Large intestine (tissue), 3 donors: Measurements from ENCODE around the gene BEND3. TPM values are rescaled to one million over a fixed set of nuclear protein-coding genes. Genes with fewer than 3 reads are reported as not detected.
"Not testable (repeated sequence)": the region's sequence is repeated elsewhere in the genome, so short reads cannot be mapped to it uniquely, and the experiment has no call there.

ENCODE experiments used
- DNase-seq, 2 donors: peaks; one replicate each; pipeline versions ENCODE4 v3.0.0 to v3.0.0-alpha.2; 2013
- H3K27ac ChIP-seq: one replicate; pipeline ENCODE4 v1.5.1; 2013; ENCODE audit warnings: low read length
- H3K27me3 ChIP-seq: 2 replicates; pipeline ENCODE4 v1.6.1; 2013; ENCODE audit warnings: low read length; ENCODE audit not compliant: control insufficient read depth, insufficient read depth
- H3K36me3 ChIP-seq: 2 replicates; pipeline ENCODE4 v1.6.1; 2013; ENCODE audit warnings: low read length; ENCODE audit not compliant: control insufficient read depth, insufficient read depth
- H3K4me1 ChIP-seq: one replicate; pipeline ENCODE4 v1.6.1; 2013; ENCODE audit warnings: low read length; ENCODE audit not compliant: control insufficient read depth, insufficient read depth
- H3K4me3 ChIP-seq: one replicate; pipeline ENCODE4 v1.5.1; 2013; ENCODE audit warnings: low read length
- H3K9me3 ChIP-seq: one replicate; pipeline ENCODE4 v1.6.1; 2013; ENCODE audit warnings: mild to moderate bottlenecking, low read depth, low read length, moderate library complexity; ENCODE audit not compliant: control insufficient read depth
- WGBS: methylation state at CpG from one replicate; pipeline ENCODE4 v1.1.5; 2013; ENCODE audit warnings: low lambda C conversion rate; ENCODE audit not compliant: insufficient coverage; 5-methylcytosine and 5-hydroxymethylcytosine counted together
- polyA plus RNA-seq: library from polyadenylated mRNA; unstranded; fragments of 120-200 nt; gene quantifications from one replicate; pipeline ENCODE4 v1.2.1, GENCODE V29; 2013

The BEND3 gene
- polyA plus RNA-seq, 1 donor: 4.9 TPM

DNA sequence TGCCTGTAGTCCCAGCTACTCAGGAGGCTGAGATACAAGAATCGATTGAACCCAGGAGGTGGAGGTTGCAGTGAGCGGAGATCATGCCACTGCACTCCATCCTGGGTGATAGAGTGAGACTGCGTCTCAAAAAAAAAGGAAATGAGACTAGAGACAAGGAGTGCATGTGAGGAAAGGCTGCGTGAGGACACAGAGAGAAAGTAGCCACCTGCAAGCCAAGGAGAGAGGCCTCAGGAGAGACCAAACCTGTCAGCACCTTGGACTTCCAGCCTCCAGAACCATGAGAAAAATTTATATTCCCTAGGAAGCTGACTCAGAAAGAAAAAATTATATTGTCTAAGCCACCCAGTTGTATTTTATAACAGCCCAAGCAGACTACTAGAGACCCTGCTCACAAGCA lies 7.4 kb upstream of the BEND3 start:
- H3K4me1 ChIP-seq: no peaks in the 10 kb centered on the region
- WGBS: 100% methylated on average over 2 of the region's 4 CpGs
- H3K27ac ChIP-seq: no peak overlapping the region
- no peak overlapping the region for H3K4me3 ChIP-seq
- H3K9me3 ChIP-seq: no peaks in the 10 kb centered on the region
- no peak for DNase-seq
- H3K36me3 ChIP-seq: no peaks in the 10 kb centered on the region
- H3K27me3 ChIP-seq: no peaks in the 10 kb centered on the region

DNA sequence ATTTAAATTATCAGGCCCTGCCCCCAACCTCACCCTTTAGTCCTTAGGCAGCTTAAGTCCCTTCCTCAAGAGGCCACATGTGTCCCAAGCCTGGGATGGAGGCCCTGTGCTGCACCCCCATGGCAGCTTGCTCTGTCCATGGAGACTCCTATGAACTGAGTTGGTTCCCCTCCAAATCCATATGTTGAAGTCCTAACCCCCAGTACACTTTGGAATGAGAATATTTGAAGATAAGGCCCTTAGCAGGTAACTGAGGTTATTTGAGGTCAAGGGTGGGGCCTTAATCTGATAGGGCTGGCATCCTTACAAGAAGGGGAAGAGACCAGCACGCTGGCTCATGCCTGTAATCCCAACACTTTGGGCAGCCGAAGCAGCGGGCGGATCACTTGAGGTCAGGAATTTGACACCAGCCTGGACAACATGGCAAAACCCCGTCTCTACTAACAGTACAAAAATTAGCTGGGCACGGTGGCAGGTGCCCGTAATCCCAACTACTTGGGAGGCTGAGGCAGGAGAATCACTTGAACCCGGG lies 6.7 kb upstream of the BEND3 start:
- Histone ChIP-seq H3K4me3 (no peak overlapping the region), H3K36me3 (no peaks in the 10 kb centered on the region), H3K9me3 (no peaks in the 10 kb centered on the region), H3K27me3 (no peaks in the 10 kb centered on the region), H3K27ac (no peak overlapping the region), H3K4me1 (no peaks in the 10 kb centered on the region)
- no CpG with 5 or more reads among the region's 8 CpGs for WGBS
- no peak for DNase-seq

DNA sequence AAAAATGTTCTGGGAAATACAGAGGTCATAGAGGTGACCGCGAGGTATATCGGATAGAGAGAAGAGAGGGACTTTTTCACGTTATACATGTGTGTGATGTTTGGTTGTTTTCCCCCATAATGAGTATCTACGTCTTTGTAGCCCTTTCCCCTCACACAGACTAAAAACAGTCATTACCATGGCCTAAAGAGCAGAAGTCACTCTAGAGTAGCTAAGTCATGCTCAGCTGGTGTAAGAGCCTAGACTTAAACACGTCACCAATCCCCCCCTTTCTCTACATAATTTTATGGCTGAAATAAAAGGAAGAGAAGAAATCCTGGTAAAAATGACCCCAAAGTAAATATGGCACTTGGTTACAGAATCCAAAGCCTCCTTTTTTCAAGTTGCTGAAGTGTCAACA lies 6.0 kb upstream of the BEND3 start:
- no peak overlapping the region for H3K4me3 ChIP-seq

DNA sequence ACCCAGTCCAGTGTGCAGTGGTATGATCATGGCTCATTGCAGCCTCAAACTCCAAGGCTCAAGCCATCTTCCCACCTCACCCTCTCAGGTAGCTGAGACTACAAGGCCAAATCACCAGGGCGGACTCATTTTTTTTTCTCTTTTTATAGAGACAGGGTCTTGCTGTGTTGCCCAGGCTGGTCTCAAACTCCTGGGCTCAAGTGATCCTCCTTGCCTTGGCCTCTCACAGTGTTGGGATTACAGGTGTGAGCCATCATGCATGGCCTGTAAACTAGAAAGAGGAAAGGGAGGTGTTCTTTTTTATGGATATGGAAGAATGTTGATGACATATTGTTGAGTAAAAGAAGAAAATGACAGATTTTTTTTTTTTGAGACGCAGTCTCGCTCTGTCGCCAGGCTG lies 5.1 kb upstream of the BEND3 start:
- no peak for DNase-seq
- WGBS: no CpG with 5 or more reads among the region's 4 CpGs

More for the DNA sequence above, 6.0 kb upstream of the BEND3 start:
- Histone ChIP-seq H3K27ac (no peak overlapping the region), H3K27me3 (no peaks in the 10 kb centered on the region), H3K36me3 (no peaks in the 10 kb centered on the region), H3K4me1 (no peaks in the 10 kb centered on the region), H3K9me3 (no peaks in the 10 kb centered on the region)
- 97% methylated on average over 4 of the region's 6 CpGs for WGBS
- DNase-seq: no peak

DNA sequence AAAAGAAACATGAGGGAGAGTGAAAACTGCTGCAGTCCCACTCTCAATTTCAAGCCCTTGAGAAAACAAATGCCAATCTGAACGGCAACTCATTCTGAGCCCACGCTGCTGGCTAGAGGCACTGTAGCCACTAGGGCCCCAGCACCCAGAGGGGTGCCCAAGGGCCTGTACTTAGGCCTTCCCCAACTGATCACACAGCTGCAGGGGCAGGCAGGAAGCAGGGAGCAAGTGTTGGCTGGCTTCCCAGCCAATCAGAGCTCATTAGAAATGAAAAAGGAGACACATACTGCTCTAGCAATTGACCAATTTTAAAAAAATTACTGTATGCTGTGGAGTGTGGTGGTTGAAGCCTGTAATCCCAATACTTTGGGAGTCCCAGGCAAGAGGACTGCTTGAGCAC lies 3.7 kb upstream of the BEND3 start:
- Histone ChIP-seq H3K4me1 (no peaks in the 10 kb centered on the region), H3K4me3 (no peak overlapping the region), H3K36me3 (no peaks in the 10 kb centered on the region), H3K27me3 (no peaks in the 10 kb centered on the region), H3K27ac (no peak overlapping the region), H3K9me3 (no peaks in the 10 kb centered on the region)
- DNase-seq: no peak
- WGBS: no CpG with 5 or more reads among the region's 2 CpGs

More for the DNA sequence above, 5.1 kb upstream of the BEND3 start:
- Histone ChIP-seq H3K27ac (no peak overlapping the region), H3K4me1 (no peaks in the 10 kb centered on the region), H3K36me3 (no peaks in the 10 kb centered on the region), H3K27me3 (no peaks in the 10 kb centered on the region), H3K9me3 (no peaks in the 10 kb centered on the region), H3K4me3 (no peak overlapping the region)

DNA sequence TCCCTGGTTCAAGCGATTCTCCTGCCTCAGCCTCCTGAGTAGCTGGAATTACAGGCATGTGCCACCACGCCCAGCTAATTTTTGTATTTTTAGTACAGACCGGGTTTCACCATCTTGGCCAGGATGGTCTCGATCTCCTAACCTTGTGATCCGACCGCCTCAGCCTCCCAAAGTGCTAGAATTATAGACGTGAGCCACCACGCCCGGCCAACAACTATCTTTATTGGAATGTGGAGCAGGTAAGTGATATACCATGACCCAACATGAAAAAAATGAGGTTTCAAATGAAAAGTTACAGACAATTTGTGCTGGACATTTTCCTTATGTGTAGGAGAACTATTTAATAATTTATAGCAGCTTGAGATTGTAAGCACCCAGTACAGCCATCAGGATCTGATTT lies 3.2 kb upstream of the BEND3 start:
- 80% methylated on average over 1 of the region's 9 CpGs for WGBS
- H3K36me3 ChIP-seq: not testable (repeated sequence)

GRCh38 chr6:107116931-107117330 lies 1.6 kb upstream of the BEND3 start:
- peak overlapping the region; percentile 61 for H3K4me3 ChIP-seq

More for the DNA sequence above, 3.2 kb upstream of the BEND3 start:
- H3K9me3 ChIP-seq, H3K27me3 ChIP-seq, DNase-seq, H3K27ac ChIP-seq, H3K4me3 ChIP-seq, H3K4me1 ChIP-seq: not testable (repeated sequence)

GRCh38 chr6:107116328-107116892 lies 1.1 kb upstream of the BEND3 start:
- H3K9me3 ChIP-seq: no peaks in the 10 kb centered on the region
- H3K27ac ChIP-seq: peak overlapping the region; percentile 79
- no peaks in the 10 kb centered on the region for H3K27me3 ChIP-seq
- peak overlapping the region; percentile 61 for H3K4me3 ChIP-seq
- peak; percentile 21 to 59 for DNase-seq
- H3K4me1 ChIP-seq: peaks cover 6% of the 10 kb centered on the region
- WGBS: 0% methylated on average over 2 of the region's 15 CpGs
- H3K36me3 ChIP-seq: no peaks in the 10 kb centered on the region

More at GRCh38 chr6:107116931-107117330, 1.6 kb upstream of the BEND3 start:
- Histone ChIP-seq H3K36me3 (no peaks in the 10 kb centered on the region), H3K27me3 (no peaks in the 10 kb centered on the region), H3K4me1 (peaks cover 6% of the 10 kb centered on the region), H3K27ac (no peak overlapping the region), H3K9me3 (no peaks in the 10 kb centered on the region)
- DNase-seq: no peak
- WGBS: 56% methylated on average over 2 of the region's 7 CpGs

DNA sequence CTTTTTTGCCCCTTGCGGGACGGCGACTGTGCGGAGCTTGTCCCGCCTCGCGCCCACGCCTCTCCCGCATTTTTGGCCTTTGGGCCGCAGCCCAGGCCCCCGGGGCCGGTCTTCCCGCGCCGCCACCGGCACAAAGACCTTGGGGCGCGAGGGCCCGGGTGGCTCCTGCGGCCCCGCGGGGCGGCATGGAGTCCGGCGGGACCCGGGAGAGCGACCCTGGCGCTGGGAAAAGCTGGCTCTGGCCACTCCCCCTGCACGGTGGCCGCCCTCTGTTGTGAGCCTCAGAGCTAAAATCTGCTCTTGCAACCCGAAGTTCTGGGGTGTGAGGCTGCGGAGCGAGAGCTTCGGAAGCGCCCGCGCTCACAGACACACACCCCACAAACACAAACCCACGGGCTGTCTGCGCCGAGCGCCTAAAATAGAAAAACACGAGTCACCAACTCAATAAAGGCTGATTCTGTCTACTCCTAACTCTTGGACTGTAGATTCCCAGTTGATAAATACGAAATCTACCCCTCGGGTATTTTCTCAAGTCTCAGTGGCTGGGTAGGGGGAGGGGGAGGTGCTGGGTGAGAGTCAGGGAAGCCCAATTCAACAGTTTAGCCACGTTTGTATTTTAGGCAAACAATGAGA lies 496 bp upstream of the BEND3 start:
- Histone ChIP-seq H3K36me3 (no peaks in the 10 kb centered on the region), H3K27me3 (no peaks in the 10 kb centered on the region), H3K4me1 (peaks cover 6% of the 10 kb centered on the region), H3K4me3 (peak overlapping the region; percentile 61), H3K27ac (peak overlapping the region; percentile 79), H3K9me3 (no peaks in the 10 kb centered on the region)
- WGBS: 0% methylated on average over 1 of the region's 45 CpGs
- peak; percentile 33 to 73 for DNase-seq

DNA sequence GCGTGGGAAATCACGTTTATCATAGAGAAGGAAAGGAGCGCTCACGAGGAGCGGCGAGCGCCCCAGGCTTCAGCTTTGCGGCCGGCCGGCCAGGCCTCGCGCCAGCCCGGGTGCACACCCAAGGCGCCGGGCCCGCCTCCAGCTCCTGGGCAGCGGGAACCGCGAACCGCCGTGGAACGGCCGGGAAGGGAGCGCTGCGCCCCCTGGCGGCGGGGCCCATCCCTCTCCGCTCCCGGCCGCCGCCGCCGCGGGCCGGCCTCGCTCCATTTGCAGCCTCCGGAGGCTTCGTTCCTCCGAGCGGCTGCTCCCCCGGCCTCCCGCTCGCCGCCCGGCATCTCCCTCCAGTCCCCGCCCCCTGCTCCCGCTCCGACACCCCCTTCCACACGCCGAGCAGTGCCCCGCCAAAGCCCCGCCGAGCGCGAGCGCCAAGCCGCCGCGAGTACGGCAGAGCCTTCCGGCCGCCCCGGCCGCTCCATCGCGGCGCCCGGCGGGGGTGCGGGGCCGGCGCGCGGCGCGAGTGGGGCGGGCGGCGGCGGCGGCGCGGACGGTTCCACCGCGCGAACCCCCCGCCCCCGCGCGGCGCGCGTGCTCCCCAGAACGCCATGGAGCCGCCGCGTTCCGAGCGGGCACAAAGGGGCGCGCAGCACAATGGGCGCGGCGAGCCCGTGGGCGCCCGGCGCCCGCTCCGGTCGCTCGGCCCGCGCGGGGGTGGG lies 946 bp downstream of the BEND3 start:
- Histone ChIP-seq H3K9me3 (no peaks in the 10 kb centered on the region), H3K36me3 (no peaks in the 10 kb centered on the region), H3K4me1 (peaks cover 6% of the 10 kb centered on the region), H3K27me3 (no peaks in the 10 kb centered on the region), H3K27ac (peak overlapping the region; percentile 70), H3K4me3 (peak overlapping the region; percentile 49)
- DNase-seq: peak; percentile 78 to 88
- WGBS: no CpG with 5 or more reads among the region's 116 CpGs
